Measurements from ENCODE around the gene C18orf63. TPM values are rescaled to one million over a fixed set of nuclear protein-coding genes. Genes with fewer than 3 reads are reported as not detected.
A peak's percentile ranks its signal among the peaks of the same experiment; 100 is the strongest.
"Not testable (repeated sequence)": the region's sequence is repeated elsewhere in the genome, so short reads cannot be mapped to it uniquely, and the experiment has no call there.

Gene C18orf63
- total RNA-seq, 1 donor from 2014 or later = not detected

GRCh38 chr18:74284191-74284979, 31.3 kb upstream of the C18orf63 start:
- DNase-seq (ENCODE audit: low read depth, low spot score) = no peak
- no peaks in the 10 kb centered on the region for H3K36me3 Mint-ChIP-seq (ENCODE audit: low read depth)
- peaks cover 47% of the 10 kb centered on the region for H3K4me1 Mint-ChIP-seq
- TF ChIP-seq CTCF (conservative IDR thresholded peaks at IDR 0.05) = no peak
- no peaks in the 10 kb centered on the region for H3K9me3 Mint-ChIP-seq
- no peaks in the 10 kb centered on the region for H3K27me3 Mint-ChIP-seq (ENCODE audit: low read depth)
- peak overlapping the region; percentile 62 for H3K4me3 Mint-ChIP-seq
- no peak overlapping the region for H3K27ac Mint-ChIP-seq (ENCODE audit: unreplicated experiment)

- no peak for DNase-seq (ENCODE audit: low read depth, low spot score)
- Mint-ChIP-seq H3K27me3 (ENCODE audit: low read depth) (no peaks in the 10 kb centered on the region), H3K4me3 (peak overlapping the region; percentile 62), H3K27ac (ENCODE audit: unreplicated experiment) (no peak overlapping the region), H3K4me1 (peaks cover 47% of the 10 kb centered on the region), H3K9me3 (no peaks in the 10 kb centered on the region), H3K36me3 (ENCODE audit: low read depth) (no peaks in the 10 kb centered on the region)
- no peak for TF ChIP-seq CTCF (conservative IDR thresholded peaks at IDR 0.05)
Measured at GRCh38 chr18:74284980-74285355, 30.7 kb upstream of the C18orf63 start.

DNA sequence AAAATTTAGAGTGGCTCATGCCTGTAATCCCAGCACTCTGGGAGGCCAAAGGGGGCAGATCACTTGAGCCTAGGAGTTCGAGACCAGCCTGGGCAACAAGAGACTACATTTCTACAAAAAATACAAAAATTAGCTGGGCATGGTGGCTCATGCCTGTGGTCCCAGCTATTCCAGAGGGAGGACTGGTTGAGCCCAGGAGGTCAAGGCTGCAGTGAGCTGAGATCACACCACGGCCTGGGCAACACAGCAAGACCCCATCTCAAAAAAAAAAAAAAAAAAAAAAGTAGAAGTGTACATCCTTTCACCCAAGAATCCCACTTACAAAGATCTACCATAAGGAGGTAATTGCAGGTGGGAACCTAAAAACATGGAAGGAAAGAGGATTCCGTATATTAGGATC, 30.1 kb upstream of the C18orf63 start:
- H3K4me1 Mint-ChIP-seq = peaks cover 45% of the 10 kb centered on the region

GRCh38 chr18:74286106-74286855, 29.4 kb upstream of the C18orf63 start:
- Mint-ChIP-seq H3K4me3 (no peak overlapping the region), H3K27ac (ENCODE audit: unreplicated experiment) (no peak overlapping the region), H3K9me3 (no peaks in the 10 kb centered on the region), H3K27me3 (ENCODE audit: low read depth) (peaks cover 4% of the 10 kb centered on the region), H3K4me1 (peaks cover 38% of the 10 kb centered on the region), H3K36me3 (ENCODE audit: low read depth) (no peaks in the 10 kb centered on the region)
- no peak for TF ChIP-seq CTCF (conservative IDR thresholded peaks at IDR 0.05)
- no peak for DNase-seq (ENCODE audit: low read depth, low spot score)

More for the DNA sequence above, 30.1 kb upstream of the C18orf63 start:
- not testable (repeated sequence) for H3K4me3 Mint-ChIP-seq; H3K27ac Mint-ChIP-seq (ENCODE audit: unreplicated experiment); H3K9me3 Mint-ChIP-seq; H3K27me3 Mint-ChIP-seq (ENCODE audit: low read depth); H3K36me3 Mint-ChIP-seq (ENCODE audit: low read depth); DNase-seq (ENCODE audit: low read depth, low spot score)

DNA sequence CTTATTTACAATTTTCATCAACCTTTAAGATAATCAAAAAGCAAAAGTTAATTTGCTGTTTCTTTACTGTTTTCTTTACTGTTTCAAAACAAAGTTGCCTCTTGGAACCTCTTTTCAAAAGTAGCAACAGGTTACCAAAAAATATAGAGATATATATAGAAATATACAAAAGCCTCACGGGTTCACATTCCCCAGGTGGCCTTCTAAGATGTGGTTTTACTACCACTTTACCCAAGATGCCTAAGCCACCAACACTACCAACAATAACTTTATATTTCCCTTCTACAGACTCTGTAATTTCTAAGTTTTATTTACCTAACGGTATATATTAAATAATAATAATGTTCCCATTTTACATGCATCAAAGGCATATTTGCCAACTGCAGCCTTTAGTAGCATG, 28.8 kb upstream of the C18orf63 start:
- no peak overlapping the region for H3K27ac Mint-ChIP-seq (ENCODE audit: unreplicated experiment)
- no peaks in the 10 kb centered on the region for H3K9me3 Mint-ChIP-seq
- no peak overlapping the region for H3K4me3 Mint-ChIP-seq
- H3K4me1 Mint-ChIP-seq = peaks cover 37% of the 10 kb centered on the region
- DNase-seq (ENCODE audit: low read depth, low spot score) = no peak
- H3K27me3 Mint-ChIP-seq (ENCODE audit: low read depth) = peaks cover 7% of the 10 kb centered on the region
- no peaks in the 10 kb centered on the region for H3K36me3 Mint-ChIP-seq (ENCODE audit: low read depth)
- TF ChIP-seq CTCF (conservative IDR thresholded peaks at IDR 0.05) = no peak

- H3K27ac Mint-ChIP-seq (ENCODE audit: unreplicated experiment) = no peak overlapping the region
- no peak for TF ChIP-seq CTCF (conservative IDR thresholded peaks at IDR 0.05)
- peak overlapping the region; percentile 45 for H3K4me3 Mint-ChIP-seq
- no peak for DNase-seq (ENCODE audit: low read depth, low spot score)
- H3K4me1 Mint-ChIP-seq = peaks cover 32% of the 10 kb centered on the region
- peaks cover 2% of the 10 kb centered on the region for H3K9me3 Mint-ChIP-seq
- peaks cover 9% of the 10 kb centered on the region for H3K27me3 Mint-ChIP-seq (ENCODE audit: low read depth)
- H3K36me3 Mint-ChIP-seq (ENCODE audit: low read depth) = peaks cover 2% of the 10 kb centered on the region
Measured at GRCh38 chr18:74288041-74288440, 27.6 kb upstream of the C18orf63 start.

All from neural crest cell (in vitro differentiated cells).